ENCODE results near the gene FBLL1. TPM values are rescaled to one million over a fixed set of nuclear protein-coding genes. Genes with fewer than 3 reads are reported as not detected.
A peak's percentile ranks its signal among the peaks of the same experiment; 100 is the strongest.

The FBLL1 gene
- total RNA-seq, 1 experiment from 2014 or later: 3.2 TPM

- Histone ChIP-seq H3K27ac (ENCODE audit: low read length) (peak within 1 kb of the TSS; percentile 72), H3K9me2 (replicated peaks; ENCODE audit: insufficient read depth, low read length) (no peaks in the 10 kb centered on the region), H3K4me1 (ENCODE audit: low read length) (peaks cover 24% of the 10 kb centered on the region), H2AFZ (ENCODE audit: low read length) (peak within 1 kb of the TSS; percentile 53; the same call in 1 of the 2 replicates), H3K36me3 (ENCODE audit: insufficient read depth, low read length) (peaks cover 32% of the 10 kb centered on the region), H3K79me2 (ENCODE audit: low read length) (peaks cover 51% of the 10 kb centered on the region), H3K4me3 (ENCODE audit: low read length) (peak within 1 kb of the TSS; percentile 87), H3K27me3 (ENCODE audit: low read length) (no peaks in the 10 kb centered on the region), H4K20me1 (ENCODE audit: insufficient read depth, low read depth, low read length) (peaks cover 37% of the 10 kb centered on the region), H3K9me3 (ENCODE audit: low read length) (no peaks in the 10 kb centered on the region), H3K9ac (ENCODE audit: low read length) (peak within 1 kb of the TSS; percentile 87), H3K4me2 (ENCODE audit: low read depth, low read length, poor library complexity, severe bottlenecking) (peak within 1 kb of the TSS; percentile 86)
- DNase-seq: no peak
Observed at GRCh38 chr5:168578538-168579487, 49.7 kb downstream of the FBLL1 start, which contains the start of gene PANK3. TSS of gene PANK3 (minus strand) at chr5:168579368. CDS start at chr5:168579283, 85 bp downstream.

- peaks cover 45% of the 10 kb centered on the region for H3K79me2 ChIP-seq (ENCODE audit: low read length)
- H3K9me2 ChIP-seq (replicated peaks; ENCODE audit: insufficient read depth, low read length): no peaks in the 10 kb centered on the region
- H3K4me1 ChIP-seq (ENCODE audit: low read length): peaks cover 24% of the 10 kb centered on the region
- peaks cover 33% of the 10 kb centered on the region for H4K20me1 ChIP-seq (ENCODE audit: insufficient read depth, low read depth, low read length)
- peak overlapping the region; percentile 72 for H3K27ac ChIP-seq (ENCODE audit: low read length)
- peak overlapping the region; percentile 87 for H3K9ac ChIP-seq (ENCODE audit: low read length)
- H3K27me3 ChIP-seq (ENCODE audit: low read length): no peaks in the 10 kb centered on the region
- H3K9me3 ChIP-seq (ENCODE audit: low read length): no peaks in the 10 kb centered on the region
- H3K36me3 ChIP-seq (ENCODE audit: insufficient read depth, low read length): peaks cover 29% of the 10 kb centered on the region
- H3K4me2 ChIP-seq (ENCODE audit: low read depth, low read length, poor library complexity, severe bottlenecking): peak overlapping the region; percentile 86
- peak overlapping the region; percentile 53; the same call in 1 of the 2 replicates for H2AFZ ChIP-seq (ENCODE audit: low read length)
- H3K4me3 ChIP-seq (ENCODE audit: low read length): peak overlapping the region; percentile 87
- DNase-seq: peak; percentile 99
Observed at GRCh38 chr5:168579488-168580226, 50.6 kb downstream of the FBLL1 start.

GRCh38 chr5:168580227-168580508 is 51.1 kb downstream of the FBLL1 start:
- Histone ChIP-seq H3K9me2 (replicated peaks; ENCODE audit: insufficient read depth, low read length) (no peaks in the 10 kb centered on the region), H2AFZ (ENCODE audit: low read length) (peak overlapping the region; percentile 53; the same call in 1 of the 2 replicates), H3K9ac (ENCODE audit: low read length) (peak overlapping the region; percentile 72), H3K27me3 (ENCODE audit: low read length) (no peaks in the 10 kb centered on the region), H3K27ac (ENCODE audit: low read length) (peak overlapping the region; percentile 72), H3K4me1 (ENCODE audit: low read length) (peaks cover 24% of the 10 kb centered on the region), H3K4me3 (ENCODE audit: low read length) (peak overlapping the region; percentile 66), H3K9me3 (ENCODE audit: low read length) (no peaks in the 10 kb centered on the region), H3K36me3 (ENCODE audit: insufficient read depth, low read length) (peaks cover 24% of the 10 kb centered on the region), H4K20me1 (ENCODE audit: insufficient read depth, low read depth, low read length) (peaks cover 29% of the 10 kb centered on the region), H3K79me2 (ENCODE audit: low read length) (peaks cover 40% of the 10 kb centered on the region), H3K4me2 (ENCODE audit: low read depth, low read length, poor library complexity, severe bottlenecking) (peak overlapping the region; percentile 75)
- no peak for DNase-seq

Small RNAs within 50 kb of the gene (small RNA-seq; reads per million reads assigned to genes)
- 0.67 reads per million, percentile 18 among the genes with 10 or more reads in this experiment for gene MIR103A1

Other genes with a start within 250 kb of the FBLL1 start
- gene WWC1, start 237.7 kb upstream of the FBLL1 start, total RNA-seq (2014; rRNA removed; shearing (Covaris generic); ENCODE audit: low replicate concordance): not detected in 2 replicates
- 61.8 and 69.8 TPM in 2 replicates for gene RARS1, start 42.8 kb upstream of the FBLL1 start, total RNA-seq (2014; rRNA removed; shearing (Covaris generic); ENCODE audit: low replicate concordance)
- gene PANK3, start 50.1 kb downstream of the FBLL1 start, total RNA-seq (2014; rRNA removed; shearing (Covaris generic); ENCODE audit: low replicate concordance): 35.9 and 78.3 TPM in 2 replicates

All from Karpas-422 (cell line).